GM19324 (cell line): ENCODE results near the gene NUMB.

Source experiments
- ATAC-seq: cut with Tn5 transposase; IDR thresholded peaks from one replicate; pipeline ENCODE4 v1.9.1; 2021; ENCODE audit warnings: mild to moderate bottlenecking, moderate library complexity; ENCODE audit not compliant: unreplicated experiment, low FRiP score

The NUMB gene

DNA sequence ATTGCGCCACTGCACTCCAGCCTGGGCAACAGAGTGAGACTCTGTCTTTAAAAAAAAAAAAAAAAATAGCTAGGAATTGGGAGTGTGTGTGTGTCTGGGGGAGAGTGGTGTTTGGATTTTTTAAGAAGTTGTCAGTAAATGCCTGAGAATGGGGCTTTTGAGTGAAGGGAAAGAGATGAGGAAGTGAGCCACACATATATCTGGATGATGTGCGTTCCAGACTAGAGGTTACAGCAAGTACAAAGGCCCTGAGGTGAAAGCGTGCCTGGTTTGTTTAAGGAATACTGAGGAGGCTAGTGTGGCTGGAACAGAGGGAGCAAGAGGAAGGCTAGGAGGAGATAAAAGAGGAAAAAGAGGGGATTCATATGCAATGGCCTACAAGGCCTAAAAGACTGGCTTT, 151.1 kb downstream of the NUMB start:
- no peak for ATAC-seq

- ATAC-seq = no peak
Observed at GRCh38 chr14:73305499-73305898, 152.8 kb downstream of the NUMB start.

DNA sequence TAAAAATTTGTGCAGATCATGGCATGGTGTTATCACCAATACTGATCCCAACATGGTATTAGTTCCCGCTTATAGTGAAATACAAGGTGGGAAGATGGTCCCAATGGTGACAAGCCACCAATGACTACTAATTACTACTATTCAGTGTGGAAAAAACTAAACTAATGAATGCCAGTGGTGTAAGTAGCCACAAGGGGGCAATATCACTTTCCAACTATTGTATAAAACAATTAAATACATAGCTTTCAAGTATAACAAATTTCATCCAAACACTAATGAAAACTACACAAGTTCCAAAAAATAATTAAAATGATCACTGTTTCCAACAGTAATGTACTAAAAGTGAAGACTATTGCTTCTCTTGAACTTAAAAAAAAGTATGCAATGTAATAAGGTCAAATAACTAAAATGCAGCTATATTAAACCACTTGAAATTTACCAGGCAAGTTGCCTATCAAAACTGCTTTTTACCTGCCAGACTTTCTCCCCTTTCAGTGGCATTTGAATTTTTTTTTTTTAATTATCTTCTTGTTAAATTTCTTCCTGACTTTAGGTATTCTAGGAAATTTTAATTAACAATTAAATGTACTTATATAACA, 163.0 kb downstream of the NUMB start:
- ATAC-seq = no peak

DNA sequence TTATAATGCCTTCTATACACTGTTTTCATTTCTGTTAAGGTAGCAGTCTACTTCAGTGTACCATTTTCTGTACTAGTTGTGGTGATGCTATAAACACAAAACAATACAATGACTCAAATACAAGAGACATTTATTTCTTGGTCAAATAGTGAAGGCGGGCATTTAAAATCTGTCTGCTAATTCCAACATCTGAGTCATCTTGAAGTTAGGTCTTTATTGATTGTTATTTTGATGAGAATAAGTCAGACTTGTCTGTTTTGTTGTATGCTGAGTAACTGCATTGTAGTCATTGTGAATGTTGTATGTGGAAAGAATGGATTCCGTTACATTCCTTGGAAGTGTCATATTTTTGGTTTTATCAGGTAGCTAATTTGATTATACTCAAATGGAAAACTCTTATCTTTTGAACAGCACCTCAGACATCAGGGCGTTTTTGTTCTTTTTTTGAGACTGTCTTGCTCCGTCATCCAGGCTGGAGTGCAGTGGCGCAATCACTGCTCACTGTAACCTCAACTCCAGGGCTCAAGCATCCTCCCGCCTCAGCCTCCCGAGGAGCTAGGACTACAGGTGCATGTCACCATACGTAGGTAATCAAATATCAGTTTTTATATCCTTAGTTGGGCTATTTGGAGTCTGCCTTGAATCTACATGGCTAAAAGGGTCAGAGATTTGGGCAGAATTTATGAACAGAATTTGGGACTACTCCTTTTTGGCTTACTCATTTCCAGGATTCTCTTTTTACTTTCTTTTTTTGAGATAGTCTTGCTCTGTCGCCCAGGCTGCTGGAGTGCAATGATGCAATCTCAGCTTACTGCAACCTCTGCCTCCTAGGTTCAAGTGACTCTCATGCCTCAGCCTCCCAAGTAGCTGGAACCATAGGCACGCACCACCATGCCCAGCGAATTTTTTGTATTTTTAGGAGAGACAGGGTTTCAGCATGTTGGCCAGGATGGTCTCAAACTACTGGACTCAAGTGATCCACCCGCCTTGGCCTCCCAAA, 164.3 kb downstream of the NUMB start:
- no peak for ATAC-seq

DNA sequence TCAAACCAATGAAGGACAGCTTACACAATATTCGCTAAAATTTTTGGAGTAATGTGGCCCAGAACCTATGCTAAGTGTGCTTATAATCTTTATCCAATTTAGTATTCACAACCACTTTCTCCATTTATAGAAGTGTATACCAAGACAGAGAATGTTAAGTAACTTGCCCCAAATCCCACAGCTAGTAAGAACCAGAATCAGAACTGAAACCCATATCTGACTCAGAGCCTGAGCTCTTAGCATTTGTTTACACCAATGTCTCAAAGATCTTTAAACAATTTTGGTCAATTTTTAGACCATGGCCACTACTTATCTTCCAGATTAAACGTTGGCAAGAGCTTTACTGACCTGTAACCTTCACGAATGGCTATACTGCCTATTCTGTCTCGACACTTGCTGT, 168.1 kb downstream of the NUMB start:
- ATAC-seq = no peak

GRCh38 chr14:73289729-73290128, 168.6 kb downstream of the NUMB start:
- no peak for ATAC-seq

DNA sequence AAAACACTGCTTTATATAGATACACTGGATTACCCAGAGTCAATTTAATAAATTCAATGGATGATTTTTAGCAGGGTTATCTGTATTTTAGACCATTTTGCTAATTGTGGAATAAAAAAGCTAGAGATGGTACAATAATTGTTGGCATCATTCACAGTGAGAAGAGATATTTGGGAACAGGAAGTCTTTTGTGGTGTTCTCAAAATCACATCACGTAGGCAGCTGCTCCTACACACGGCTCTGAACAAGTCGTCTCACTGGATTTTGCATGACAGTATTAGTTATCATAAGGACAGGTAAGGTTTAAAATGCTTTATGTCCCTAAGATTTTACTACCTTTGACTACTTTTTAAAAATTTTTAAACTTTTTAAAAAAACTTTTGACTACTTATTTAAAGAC, 169.0 kb downstream of the NUMB start:
- ATAC-seq = no peak

DNA sequence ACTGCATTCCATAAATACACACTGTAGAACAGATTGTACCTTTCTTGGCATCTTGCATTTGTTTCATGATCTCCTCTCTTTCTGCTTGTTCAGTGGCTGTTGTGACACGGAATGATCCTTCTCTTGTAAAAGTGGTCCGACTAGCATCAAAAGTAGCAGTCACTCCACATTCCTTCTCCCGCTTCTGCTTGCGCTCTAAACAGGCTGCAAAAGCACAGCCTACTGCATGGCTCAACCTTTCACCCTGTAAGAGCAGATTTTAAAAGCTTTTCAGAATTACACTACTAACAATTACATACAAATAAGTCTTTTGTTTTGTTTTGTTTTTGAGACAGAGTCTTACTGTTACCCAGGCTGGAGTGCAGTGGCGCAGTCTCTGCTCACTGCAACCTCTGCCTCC, 171.3 kb downstream of the NUMB start:
- no peak for ATAC-seq

- no peak for ATAC-seq
Observed at GRCh38 chr14:73286598-73286997, 171.7 kb downstream of the NUMB start.

GRCh38 chr14:73285979-73286378, 172.4 kb downstream of the NUMB start:
- ATAC-seq = no peak

- no peak for ATAC-seq
Observed at GRCh38 chr14:73283608-73284379, 174.6 kb downstream of the NUMB start.

DNA sequence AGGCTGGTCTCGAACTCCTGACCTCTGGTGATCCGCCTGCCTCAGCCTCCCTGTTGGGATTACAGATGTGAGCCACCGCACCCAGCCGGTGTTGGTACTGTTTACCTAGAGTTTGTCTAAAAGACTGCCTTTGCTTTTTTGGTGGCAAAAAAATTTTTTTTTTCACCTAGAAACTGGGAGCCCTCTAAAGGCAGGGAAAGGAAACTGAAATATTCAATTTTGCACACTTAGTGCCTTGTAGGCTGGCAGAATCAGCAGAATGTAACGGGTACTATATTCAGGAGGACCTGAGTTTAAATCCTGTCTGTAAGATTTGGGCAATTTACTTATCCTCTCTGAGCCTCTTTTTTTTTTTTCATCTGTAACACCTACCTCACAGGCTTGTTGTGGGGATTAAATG, 177.4 kb downstream of the NUMB start:
- ATAC-seq = no peak

DNA sequence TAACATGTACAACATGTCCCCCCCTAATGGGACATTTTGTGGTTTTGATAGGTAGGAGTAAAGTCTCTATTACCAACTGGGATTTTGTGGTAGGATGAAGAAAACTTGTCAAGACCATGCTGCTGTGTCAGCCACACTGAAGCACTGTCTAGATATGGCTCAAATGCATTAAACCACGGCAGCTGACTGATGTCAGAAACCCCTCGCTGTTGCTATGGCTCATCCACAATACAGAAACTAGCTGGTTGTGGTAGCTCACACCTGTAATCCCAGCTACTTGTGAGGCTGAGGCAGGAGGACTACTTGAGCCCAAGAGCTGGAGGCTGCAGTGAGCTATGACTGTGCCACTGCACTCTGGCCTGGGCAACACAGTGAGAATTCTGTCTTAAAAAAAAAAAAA, 181.0 kb downstream of the NUMB start:
- ATAC-seq = no peak

- ATAC-seq = no peak
Observed at GRCh38 chr14:73276836-73277235, 181.5 kb downstream of the NUMB start.

DNA sequence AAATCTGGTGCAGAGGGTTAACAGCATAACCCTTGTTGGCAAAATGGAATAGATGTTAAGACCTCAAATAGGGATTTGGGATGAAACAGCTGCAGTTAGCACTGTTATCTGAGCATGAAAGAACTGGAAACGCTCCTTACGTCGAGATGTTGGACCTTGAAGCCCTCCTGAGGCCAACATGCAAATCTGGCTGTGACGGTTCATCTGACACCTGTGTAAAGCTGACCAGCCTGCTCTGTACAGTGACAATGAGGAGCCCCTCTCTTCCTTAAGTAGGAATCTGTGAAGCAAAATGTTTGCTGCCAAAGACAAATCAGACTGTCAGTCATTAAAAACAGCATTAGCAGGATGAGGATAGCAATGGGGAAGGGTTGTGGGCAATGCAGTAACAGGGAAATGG, 184.5 kb downstream of the NUMB start:
- ATAC-seq = no peak

- no peak for ATAC-seq
Observed at GRCh38 chr14:73272393-73272792, 186.0 kb downstream of the NUMB start.

DNA sequence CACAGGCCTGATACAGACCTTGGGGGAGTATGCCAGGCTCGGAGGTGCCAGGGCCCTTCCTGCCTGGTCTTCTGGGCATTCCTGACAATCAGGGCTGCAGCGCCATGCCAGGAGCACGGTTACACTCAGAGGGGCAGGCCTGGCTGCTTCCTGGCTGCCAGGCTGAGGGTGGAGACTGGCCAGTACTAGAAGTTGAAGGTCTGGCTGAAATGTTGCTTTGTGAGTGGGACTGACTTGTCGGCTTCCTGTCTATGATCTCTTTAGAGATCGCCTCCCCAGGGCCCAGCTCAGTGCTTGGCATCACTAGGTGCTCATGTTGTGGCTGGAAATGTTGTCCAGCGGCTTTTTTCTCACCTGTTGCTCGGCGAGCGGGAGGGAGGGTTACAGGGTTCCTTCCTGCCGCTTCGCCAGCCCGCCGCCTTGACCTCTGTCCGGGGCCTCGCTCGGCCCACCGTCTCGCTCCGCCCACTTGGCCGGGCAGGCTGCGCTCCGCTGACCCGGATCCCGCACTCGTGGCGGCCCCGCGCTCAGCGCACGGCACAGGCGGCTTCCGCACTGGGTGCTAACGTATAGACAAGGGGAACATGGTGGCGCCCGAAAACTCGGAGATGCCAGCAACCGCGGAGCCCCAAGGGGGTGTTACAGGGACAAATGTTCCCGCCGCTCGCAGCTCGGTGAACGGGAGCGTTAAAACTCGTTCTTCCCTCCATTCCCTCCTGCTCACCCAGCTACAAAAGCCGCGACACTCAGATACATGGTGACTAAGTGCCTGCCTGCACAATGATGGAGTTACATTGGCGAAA, 188.4 kb downstream of the NUMB start:
- ATAC-seq = peak; percentile 66

- no peak for ATAC-seq
Observed at GRCh38 chr14:73267474-73267873, 190.9 kb downstream of the NUMB start.

GRCh38 chr14:73266317-73266716, 192.0 kb downstream of the NUMB start:
- no peak for ATAC-seq

DNA sequence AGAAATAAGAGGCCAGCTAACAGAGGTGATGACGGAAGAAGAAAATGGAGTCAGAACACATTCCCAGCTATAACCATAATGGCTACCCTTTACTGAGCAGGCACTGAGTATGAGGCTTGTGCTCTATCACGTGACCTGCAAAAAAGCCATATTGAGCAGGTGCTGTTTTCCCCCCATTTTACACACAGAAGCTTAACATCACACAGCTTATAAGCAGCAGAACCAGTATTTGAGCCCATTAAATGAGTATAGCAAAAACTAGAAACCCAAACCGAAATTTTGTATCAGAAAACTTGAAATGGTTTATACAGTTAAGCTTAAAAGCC, 192.7 kb downstream of the NUMB start:
- ATAC-seq = no peak
